ENCODE data around the gene SRRM1.

SRRM1 gene

GRCh38 chr1:24642481-24643362, at the start of gene SRRM1:
SRRM1 (plus strand) TSS chr1:24643302; CDS start chr1:24643327, 25 bp downstream.
- peak; percentile 99 for DNase-seq

- DNase-seq = no peak
Observed at GRCh38 chr1:24594328-24594598, 48.8 kb upstream of the SRRM1 start.

DNA sequence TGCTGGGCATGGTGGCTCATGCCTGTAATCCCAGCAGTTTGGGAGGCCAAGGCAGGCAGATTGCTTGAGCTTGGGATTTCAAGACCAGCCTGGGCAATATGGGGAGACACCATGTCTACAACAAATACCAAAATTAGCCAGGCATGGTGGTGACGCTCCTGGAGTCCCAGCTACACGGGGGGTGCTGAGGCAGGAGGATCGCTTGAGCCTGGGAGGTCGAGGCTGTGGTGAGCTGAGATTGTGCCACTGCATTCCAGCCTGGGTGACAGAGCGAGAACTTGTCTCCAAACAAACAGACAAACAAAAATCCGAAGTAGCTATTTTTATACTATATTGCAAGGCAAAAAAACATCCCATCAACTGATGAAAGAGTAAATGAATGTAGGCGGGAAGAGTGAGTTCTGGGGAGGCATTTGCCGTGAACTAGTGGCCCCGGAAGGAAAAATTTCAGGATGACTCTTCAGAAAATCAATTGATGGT, 46.7 kb upstream of the SRRM1 start:
- DNase-seq = no peak

DNA sequence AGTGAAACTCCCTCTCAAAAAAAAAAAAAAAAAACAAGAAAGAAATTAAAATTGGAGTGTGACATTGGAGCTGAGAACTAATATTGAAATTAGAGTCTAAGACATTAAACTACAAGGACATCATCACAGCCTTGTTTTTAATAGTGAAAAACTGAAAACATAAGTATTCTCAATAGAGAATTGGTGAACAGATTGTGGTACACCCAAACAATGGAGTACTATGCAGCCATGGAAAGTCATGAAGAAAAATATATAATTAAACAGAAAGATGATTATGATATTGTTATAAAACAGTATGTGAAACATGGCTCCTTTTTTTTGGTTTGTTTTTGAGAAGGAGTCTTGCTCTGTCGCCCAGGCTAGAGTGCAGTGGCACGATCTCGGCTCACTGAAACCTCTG, 43.8 kb upstream of the SRRM1 start:
- no peak for DNase-seq

DNA sequence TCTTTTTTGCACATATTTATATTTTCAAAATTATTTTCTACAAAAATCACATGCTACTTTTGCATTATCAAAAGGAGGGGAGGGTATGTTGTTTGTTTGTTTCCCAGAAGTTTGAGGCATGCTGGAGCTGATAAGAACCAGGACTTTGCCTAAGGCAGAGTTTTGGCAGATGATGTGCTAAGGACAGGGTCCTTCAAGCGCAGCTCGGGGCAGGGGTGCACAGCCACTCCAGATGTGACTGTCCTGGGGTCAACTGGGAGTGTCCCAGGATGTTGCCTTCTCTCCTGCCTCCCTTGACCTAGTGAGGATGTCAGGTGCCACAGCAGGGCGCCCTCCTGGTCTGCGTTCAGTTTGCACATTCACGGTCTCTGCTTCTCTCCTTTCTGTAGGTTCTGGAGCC, 42.6 kb upstream of the SRRM1 start:
- DNase-seq = no peak

- no peak for DNase-seq
Observed at GRCh38 chr1:24605534-24606295, 37.4 kb upstream of the SRRM1 start.

DNA sequence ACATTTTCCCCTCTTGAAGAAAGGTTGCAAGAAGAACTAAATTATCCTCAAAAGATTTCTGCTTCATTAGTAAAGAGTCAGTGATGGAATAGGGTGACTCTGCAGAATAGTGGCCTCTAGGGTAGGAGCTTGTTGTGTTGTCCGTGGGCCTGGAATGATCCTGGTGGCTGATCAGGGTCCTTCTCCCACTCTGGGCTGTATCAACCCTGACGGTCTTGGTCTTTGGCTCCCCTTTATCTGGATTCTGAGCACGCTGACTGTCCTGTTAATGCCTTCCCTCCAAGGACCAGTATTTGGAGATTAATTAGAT, 36.9 kb upstream of the SRRM1 start:
- no peak for DNase-seq

GRCh38 chr1:24606621-24607020, 36.5 kb upstream of the SRRM1 start:
- DNase-seq = no peak

DNA sequence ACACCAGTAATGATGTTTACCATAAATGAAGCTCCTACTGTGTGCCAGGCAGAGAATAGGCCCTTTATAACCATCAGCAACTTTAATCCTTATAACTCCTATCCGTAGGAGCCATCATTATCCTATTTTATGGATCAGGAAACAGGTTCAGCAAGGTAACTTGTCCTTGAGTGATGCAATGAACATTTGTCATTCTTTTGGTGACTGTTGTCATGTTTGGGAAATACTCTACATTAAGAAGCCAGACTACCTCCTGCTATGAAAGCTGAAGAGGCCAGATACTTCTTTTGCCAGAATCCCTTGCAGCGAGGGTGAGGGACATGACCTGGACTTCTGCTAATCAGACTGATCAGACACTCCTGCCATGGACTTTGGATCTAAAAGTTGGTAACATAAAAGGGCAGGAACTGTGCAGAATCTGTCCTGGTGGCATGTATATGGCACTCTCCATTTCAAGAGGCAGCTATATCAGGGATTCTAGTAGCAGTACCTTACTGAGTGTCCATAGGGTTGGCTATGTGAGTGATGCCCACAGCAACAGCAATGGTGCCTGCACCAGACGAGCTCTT, 33.1 kb upstream of the SRRM1 start:
- no peak for DNase-seq

DNA sequence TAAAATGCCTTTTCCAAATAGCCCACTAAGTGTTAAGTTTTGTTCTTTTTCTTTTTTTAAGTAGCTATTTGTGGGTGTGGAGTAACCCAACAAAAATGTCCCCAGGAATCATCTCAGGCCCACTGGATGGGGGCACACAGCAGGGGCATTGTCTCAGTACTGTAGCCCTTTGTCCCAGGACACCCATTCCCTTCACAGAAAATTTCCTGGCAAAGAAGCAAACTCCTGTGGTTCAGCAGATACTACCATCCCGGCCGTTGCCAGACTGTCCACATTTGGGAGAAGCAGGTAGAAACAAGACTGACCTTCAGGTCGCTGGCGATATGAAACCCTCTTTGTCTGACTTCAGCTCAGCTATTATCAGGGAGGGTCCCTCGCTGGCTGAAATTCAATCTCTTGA, 23.7 kb upstream of the SRRM1 start:
- no peak for DNase-seq

- DNase-seq = no peak
Observed at GRCh38 chr1:24620678-24621077, 22.4 kb upstream of the SRRM1 start.

DNA sequence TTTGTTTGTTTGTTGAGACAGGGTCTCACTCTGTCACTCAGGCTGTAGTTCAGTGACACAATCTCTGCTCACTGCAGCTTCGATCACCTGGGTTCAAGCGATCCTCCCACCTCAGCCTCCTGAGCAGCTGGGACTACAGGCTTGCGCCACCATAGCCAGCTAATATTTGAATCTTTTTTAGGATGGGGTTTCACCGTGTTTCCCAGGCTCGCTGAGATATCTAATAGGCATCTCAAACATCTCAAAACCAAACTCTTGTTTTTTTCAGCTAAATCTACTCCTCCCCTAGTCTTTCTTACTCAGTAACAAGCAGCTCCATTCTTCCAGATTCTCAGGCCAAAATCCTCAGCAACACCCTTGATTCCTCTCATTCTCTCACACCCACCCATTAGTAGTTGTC, 22.0 kb upstream of the SRRM1 start:
- no peak for DNase-seq

DNA sequence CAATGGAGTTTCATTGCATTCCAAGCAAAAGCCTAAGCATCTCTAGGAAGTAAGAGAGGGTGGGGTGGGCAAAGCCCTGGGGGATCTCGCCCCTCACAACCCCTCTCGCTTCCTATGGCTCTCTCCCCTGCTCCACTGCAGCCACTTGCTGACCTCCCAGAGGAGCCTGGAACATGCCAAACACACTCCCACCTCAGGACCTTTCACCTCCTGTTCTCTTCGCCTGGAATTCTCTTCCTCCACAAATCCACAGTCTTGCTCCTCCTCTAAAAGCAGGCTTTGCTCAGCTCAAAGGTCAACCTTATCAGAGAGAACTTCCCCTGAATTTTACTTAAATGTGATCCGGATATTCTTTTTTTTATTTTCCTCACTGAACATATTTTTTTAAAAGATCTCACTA, 20.9 kb upstream of the SRRM1 start:
- no peak for DNase-seq

- DNase-seq = no peak
Observed at GRCh38 chr1:24632832-24633175, 10.3 kb upstream of the SRRM1 start.

- DNase-seq = peak; percentile 77
Observed at GRCh38 chr1:24635195-24635843, 7.8 kb upstream of the SRRM1 start.

DNA sequence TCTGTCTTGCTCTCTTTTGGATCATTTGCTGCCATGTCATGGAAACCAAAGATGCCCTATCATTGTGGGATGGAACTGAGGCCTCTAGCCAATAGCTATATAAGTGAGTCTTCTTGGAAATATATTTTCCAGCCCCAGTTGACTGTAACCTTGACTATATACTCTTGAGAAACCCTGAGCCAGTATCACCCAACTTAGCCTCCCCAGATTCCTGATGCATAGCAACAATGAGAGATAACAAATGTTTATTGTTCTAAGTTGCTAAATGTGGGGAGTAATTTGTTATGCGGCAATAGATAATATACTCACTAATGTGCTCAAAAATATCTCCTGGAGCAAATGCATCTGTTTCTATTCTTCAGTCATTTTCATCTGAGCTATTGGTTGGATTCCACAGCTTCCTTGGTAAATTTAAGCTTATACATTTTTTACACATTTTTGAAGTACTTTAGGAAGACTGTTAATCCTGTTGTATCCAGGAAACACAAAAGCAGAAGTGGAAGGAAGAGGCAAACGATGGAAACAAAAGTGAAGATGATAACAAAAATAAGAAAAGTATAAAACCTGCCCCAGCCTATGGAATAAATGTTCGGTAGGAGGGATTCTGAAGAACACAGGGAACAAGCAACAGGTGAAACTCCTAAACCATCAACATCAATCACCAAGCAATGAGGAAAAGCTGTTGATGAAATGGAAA, 6.3 kb upstream of the SRRM1 start:
- no peak for DNase-seq

GRCh38 chr1:24639094-24639493, 4.0 kb upstream of the SRRM1 start:
- DNase-seq = no peak

GRCh38 chr1:24639881-24640280, 3.2 kb upstream of the SRRM1 start:
- DNase-seq = no peak

- no peak for DNase-seq
Observed at GRCh38 chr1:24640288-24640687, 2.8 kb upstream of the SRRM1 start.

DNA sequence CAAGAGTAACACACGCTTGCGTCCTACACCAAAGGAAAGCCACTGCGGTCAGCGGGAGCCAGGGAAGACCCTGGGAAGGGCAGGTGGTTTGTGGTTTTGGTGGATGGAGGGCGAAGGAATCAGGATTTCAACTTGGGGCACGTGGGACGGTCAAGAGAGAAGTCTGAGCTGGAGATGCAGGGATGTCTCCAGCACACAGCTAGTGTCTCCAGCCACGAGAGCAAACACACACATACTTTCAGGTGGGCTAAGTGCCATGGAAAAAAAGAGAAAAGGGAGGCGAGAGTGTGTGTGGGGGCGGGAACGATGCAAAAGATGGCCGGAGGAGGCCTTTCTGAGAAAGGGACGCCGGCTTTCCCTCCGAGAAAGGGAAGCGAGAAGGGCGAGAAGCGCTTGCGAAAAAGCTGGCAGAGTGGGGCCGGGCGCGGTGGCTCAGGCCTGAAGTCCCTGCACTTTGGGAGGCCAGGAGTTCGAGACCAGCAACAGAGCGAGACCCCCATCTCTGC, 1.4 kb upstream of the SRRM1 start:
- DNase-seq = no peak

- no peak for DNase-seq
Observed at GRCh38 chr1:24643363-24644099, 429 bp downstream of the SRRM1 start.

GRCh38 chr1:24644100-24644384, 940 bp downstream of the SRRM1 start:
- DNase-seq = no peak

DNA sequence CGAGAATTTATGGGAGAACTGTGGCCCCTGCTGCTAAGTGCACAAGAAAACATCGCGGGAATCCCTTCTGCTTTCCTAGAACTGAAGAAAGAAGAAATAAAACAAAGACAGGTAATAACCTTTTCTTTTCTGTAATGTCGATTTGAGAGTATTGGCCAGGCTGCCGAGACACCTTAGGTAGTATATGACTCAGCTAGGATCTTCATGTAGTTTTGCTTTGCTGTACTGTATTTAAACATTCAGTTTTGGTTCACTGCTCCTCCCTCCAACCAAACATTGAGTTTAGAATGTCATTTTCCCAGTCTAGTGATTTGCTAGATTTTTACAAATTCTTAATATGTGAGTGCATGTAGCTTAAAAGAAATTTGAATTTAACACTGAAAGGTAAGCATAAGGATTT, 5.8 kb downstream of the SRRM1 start:
- no peak for DNase-seq

All from NCI-H2081 treated with DMSO at 0.1 percent for 48 hours (cell line).